K562 (cell line): ENCODE data around the gene SYNGR1. TPM values are rescaled to one million over a fixed set of nuclear protein-coding genes. Genes with fewer than 3 reads are reported as not detected.
A peak's percentile ranks its signal among the peaks of the same experiment; 100 is the strongest.

Experiments used
- ATAC-seq: fragments of 200-7000 bp; cut with Tn5 transposase; 3 replicates; pipeline ENCODE4 v1.9.1; 2020; ENCODE audit warnings: moderate library complexity
- BruUV-seq: library from RNA; stranded (reverse); fragments of 400-500 nt; replicated peaks from 2 replicates; lab custom pipeline; 2021; lab: Mats Ljungman, UMichigan
- CTCF ChIA-PET: fragments of 300-600 bp; formaldehyde crosslinking; extraction: SDS; loops from one replicate; lab custom pipeline; 2021; ENCODE audit warnings: low intra/inter-chr PET ratio; lab: Yijun Ruan, JAX
- POLR2A ChIA-PET: fragments of 300-600, 350-650 bp; sonication (Branson Sonifier 250); formaldehyde crosslinking; extraction: SDS; loops from one replicate; lab custom pipeline; 2021; ENCODE audit warnings: antibody characterized with exemption, inconsistent platforms; lab: Yijun Ruan, JAX
- DNase-seq, 4 experiments: peaks; one replicate each; pipeline versions ENCODE4 v3.0.0 to v3.0.0-alpha.2; 2011 to 2018; ENCODE audit warnings: low spot score in 3 of 4, mixed read lengths in 3 of 4; ENCODE audit errors: extremely low read depth in 1 of 4
- FAIRE-seq: peaks from 2 replicates; lab custom pipeline; 2011; peaks lifted over from hg19 to GRCh38; lab: Jason Lieb, UNC
- H2AFZ ChIP-seq: 2 replicates; pipeline ENCODE4 v1.6.0; 2011; ENCODE audit warnings: low read depth, low read length, control low read depth, inconsistent platforms
- H3K27ac ChIP-seq: fragments of 200-600 bp; 3 replicates; pipeline ENCODE4 v1.8.0; 2011; ENCODE audit warnings: low read depth, mild to moderate bottlenecking, control low read depth, inconsistent platforms, low read length, moderate library complexity, mixed read lengths; ENCODE audit errors: extremely low read depth
- H3K27me3 ChIP-seq, 2 experiments: fragments of 300-600 bp in 1 of 2; 2 replicates in 1 of 2; 3 replicates in 1 of 2; pipeline versions ENCODE4 v1.6.0 to v1.8.0; 2011; ENCODE audit warnings: inconsistent platforms in 2 of 2, low read length in 2 of 2, mild to moderate bottlenecking in 1 of 2, mixed read lengths in 1 of 2, moderate library complexity in 1 of 2; ENCODE audit not compliant: control insufficient read depth in 2 of 2, insufficient read depth in 2 of 2
- H3K36me3 ChIP-seq: fragments of 300-600 bp; 3 replicates; pipeline ENCODE4 v1.8.0; 2011; ENCODE audit warnings: mild to moderate bottlenecking, low read length, inconsistent platforms; ENCODE audit not compliant: control insufficient read depth, insufficient read depth
- H3K4me1 ChIP-seq, 2 experiments: fragments of 200-600 bp in 1 of 2; replicated peaks in 1 of 2; 2 replicates in 1 of 2; 3 replicates in 1 of 2; pipeline versions ENCODE4 v1.5.1 to v1.8.0; 2011; ENCODE audit warnings: inconsistent platforms in 2 of 2, low read length in 2 of 2, mild to moderate bottlenecking in 1 of 2, mixed read lengths in 1 of 2, moderate library complexity in 1 of 2; ENCODE audit not compliant: control insufficient read depth in 2 of 2, insufficient read depth in 2 of 2
- H3K4me2 ChIP-seq: 2 replicates; pipeline ENCODE4 v1.6.1; 2011; ENCODE audit warnings: low read length, control low read depth, inconsistent platforms, mixed read lengths; ENCODE audit not compliant: insufficient read depth
- H3K4me3 ChIP-seq: fragments of 200-600 bp; sonication (generic), shearing (Covaris generic); 2 replicates; pipeline ENCODE4 v1.5.1; 2016; ENCODE audit warnings: control low read depth, inconsistent platforms
- H3K79me2 ChIP-seq: fragments of 200-600 bp; 3 replicates; pipeline ENCODE4 v1.8.0; 2011; ENCODE audit warnings: low read length, inconsistent platforms; ENCODE audit not compliant: control insufficient read depth, insufficient read depth
- H3K9ac ChIP-seq, 2 experiments: 2 replicates each; pipeline versions ENCODE4 v1.6.0 to v1.6.1; 2011; ENCODE audit warnings: low read depth in 2 of 2, low read length in 2 of 2, control low read depth in 1 of 2, inconsistent platforms in 1 of 2, mild to moderate bottlenecking in 1 of 2, mixed read lengths in 1 of 2; ENCODE audit not compliant: insufficient read depth in 1 of 2
- H3K9me1 ChIP-seq: one replicate; pipeline ENCODE4 v1.6.0; 2011; ENCODE audit warnings: inconsistent platforms, mild to moderate bottlenecking, low read length, moderate library complexity; ENCODE audit not compliant: control insufficient read depth, insufficient read depth
- H3K9me3 ChIP-seq: replicated peaks from 2 replicates; pipeline ENCODE4 v1.5.1; 2011; ENCODE audit warnings: low read depth, low read length, inconsistent platforms; ENCODE audit not compliant: control insufficient read depth, insufficient read depth
- H4K20me1 ChIP-seq: replicated peaks from 2 replicates; pipeline ENCODE4 v1.6.1; 2011; ENCODE audit warnings: low read length, inconsistent platforms, mixed read lengths; ENCODE audit not compliant: control insufficient read depth, insufficient read depth
- ARID1B ChIP-seq: fragments of 450-650 bp; IDR thresholded peaks from 2 replicates; pipeline ENCODE4 v1.6.1; 2016; ENCODE audit warnings: antibody characterized with exemption, mild to moderate bottlenecking, inconsistent platforms
- KAT2B ChIP-seq: IDR thresholded peaks from one replicate; pipeline ENCODE4 v1.6.1; 2012; ENCODE audit warnings: low read depth, mild to moderate bottlenecking, control low read depth, inconsistent platforms, low read length, moderate library complexity
- SAP30 ChIP-seq: fragments of 200-600 bp; sonication (generic); IDR thresholded peaks from 2 replicates; pipeline ENCODE4 v1.6.1; 2012; ENCODE audit warnings: borderline replicate concordance, low read depth, mild to moderate bottlenecking, moderate library complexity, low read length, control low read depth, inconsistent platforms; ENCODE audit not compliant: insufficient read depth, poor library complexity, severe bottlenecking
- ZNF592 ChIP-seq: fragments of 450-650 bp; IDR thresholded peaks from 2 replicates; pipeline ENCODE4 v1.6.1; 2017; ENCODE audit warnings: antibody characterized with exemption, mild to moderate bottlenecking
- WGBS: fragments of 100-300 bp; shearing (Covaris generic); methylation state at CpG from one replicate; pipeline ENCODE4 v1.1.6; 2016; ENCODE audit warnings: low coverage, mixed read lengths; ENCODE audit not compliant: insufficient coverage; ENCODE audit errors: missing lambda C conversion rate; 5-methylcytosine and 5-hydroxymethylcytosine counted together
- in situ Hi-C: fragments of 300-500 bp; cut with MboI; formaldehyde crosslinking; loops from 4 replicates; pipeline ENCODE4 v1.15.0; 2018; ENCODE audit warnings: inconsistent platforms, mixed read lengths
- intact Hi-C: fragments of 100-400 bp; cut with micrococcal nuclease; formaldehyde crosslinking; loops from 2 replicates; pipeline ENCODE4 v1.14.2; 2022
- polyA plus RNA-seq, 8 experiments: library from polyadenylated mRNA; depleted of rRNA in 4 of 8; stranded (reverse) in 5 of 8; unstranded in 3 of 8; fragments of >200 nt; fragmentation: Nextera tagmentation in 2 of 8; fragmentation: Illumina TruSeq in 1 of 8; extraction: Ambion mirVana in 2 of 8; extraction: Trizol in 1 of 8; gene quantifications; 2 replicates each; pipeline versions ENCODE4 v1.2.1 to v1.2.3, GENCODE V29; 2011 to 2014; ENCODE audit warnings: inconsistent platforms in 1 of 8, missing spikeins in 1 of 8
- total RNA-seq, 7 experiments: library from RNA; depleted of rRNA in 6 of 7; stranded (reverse); fragments of >200 nt in 6 of 7; fragmentation: Illumina TruSeq in 2 of 7; extraction: Trizol in 2 of 7; gene quantifications; 2 replicates each; pipeline versions ENCODE4 v1.2.1 to v1.2.3, GENCODE V29; 2011 to 2021; ENCODE audit warnings: low replicate concordance in 1 of 7

SYNGR1 gene
- total and polyA plus RNA-seq, 9 of the 15 experiments (the other 6 are each of a cell fraction or from before 2014, with no cell fraction given) = 1.8 to 15.9 (median 5.5) TPM

GRCh38 chr22:39363751-39364515 is 14.1 kb downstream of the SYNGR1 start (continued):
- TF ChIP-seq ZNF592 (0 out of 2 replicates have a peak, but pooled peaks have one; percentile 27), ARID1B (peak; percentile 53)

- H3K4me3 ChIP-seq = no peak overlapping the region
- no peaks in the 10 kb centered on the region for H3K36me3 ChIP-seq
- 67% methylated on average over 8 of the region's 11 CpGs for WGBS
- no peaks in the 10 kb centered on the region for H3K9me3 ChIP-seq
- H3K79me2 ChIP-seq = no peaks in the 10 kb centered on the region
- TF ChIP-seq KAT2B (no peak), SAP30 (no peak)
- TF ChIP-seq, all 486 proteins: peak for 0
- no peak for ATAC-seq
- intact Hi-C loops (no loop called here), in situ Hi-C loops (no loop called here)
- no TSS peak for BruUV-seq
- H2AFZ ChIP-seq = no peak overlapping the region
- no peak overlapping the region for H3K4me2 ChIP-seq
- CTCF ChIA-PET = interaction anchor here (0.6 kb wide), 1 partner anchor 15 kb away, joined by 3 read pairs; no protein-coding TSS in a partner anchor
- H4K20me1 ChIP-seq = no peaks in the 10 kb centered on the region
- no peak overlapping the region for H3K27ac ChIP-seq
- H3K9me1 ChIP-seq = no peaks in the 10 kb centered on the region
- peak overlapping the region in 1 of 2 experiments; percentile 33; a peak in 1 of 4 replicates for H3K9ac ChIP-seq
- no peak for FAIRE-seq
- DNase-seq = no peak
- no peaks in the 10 kb centered on the region for H3K27me3 ChIP-seq
- H3K4me1 ChIP-seq = peaks cover 18 to 35% of the 10 kb centered on the region in 2 experiments; a peak in 4 of 5 replicates
- POLR2A ChIA-PET = interaction anchor here (1.0 kb wide), 1 partner anchor 47 kb away, joined by 3 read pairs; no protein-coding TSS in a partner anchor
Measured at GRCh38 chr22:39364714-39365491, 15.1 kb downstream of the SYNGR1 start.
